ENCODE measurements around the gene ACR.
"Not testable (repeated sequence)": the region's sequence is repeated elsewhere in the genome, so short reads cannot be mapped to it uniquely, and the experiment has no call there.

The ACR gene

GRCh38 chr22:50739894-50740293, 1.9 kb downstream of the ACR start:
- no peaks in the 10 kb centered on the region for H3F3A ChIP-seq (ENCODE audit: low read depth)
- H3K9ac ChIP-seq (ENCODE audit: low read depth, low read length, poor library complexity, severe bottlenecking): no peak overlapping the region
- no peaks in the 10 kb centered on the region for H3K79me2 ChIP-seq (ENCODE audit: insufficient read depth, low read length)
- no peak overlapping the region for H3K4me3 ChIP-seq (ENCODE audit: low read length, poor library complexity, severe bottlenecking)
- H3K9me3 ChIP-seq (ENCODE audit: insufficient read depth, low read depth, low read length): no peaks in the 10 kb centered on the region; the same call in 1 of the 2 replicates
- H3K4me2 ChIP-seq (ENCODE audit: low read depth, low read length, poor library complexity, severe bottlenecking): no peak overlapping the region
- no peak overlapping the region for H2AFZ ChIP-seq (ENCODE audit: low read length)
- H3K27me3 ChIP-seq (ENCODE audit: insufficient read depth, low read length, poor library complexity, severe bottlenecking): no peaks in the 10 kb centered on the region
- no peaks in the 10 kb centered on the region for H3K9me2 ChIP-seq (replicated peaks; ENCODE audit: low read depth, low read length)
- TF ChIP-seq EZH2phosphoT487 (IDR thresholded peaks at IDR 0.05; ENCODE audit: borderline replicate concordance) (no peak), CTCF (conservative IDR thresholded peaks at IDR 0.05; ENCODE audit: low read length) (no peak)
- H4K20me1 ChIP-seq (ENCODE audit: insufficient read depth, low read length, poor library complexity, severe bottlenecking): no peaks in the 10 kb centered on the region
- H3K4me1 ChIP-seq (ENCODE audit: insufficient read depth, low read length, poor library complexity, severe bottlenecking): no peaks in the 10 kb centered on the region
- no peaks in the 10 kb centered on the region for H3K36me3 ChIP-seq (ENCODE audit: insufficient read depth, low read length)

GRCh38 chr22:50740714-50741113, 2.7 kb downstream of the ACR start:
- not testable (repeated sequence) for H3K9ac ChIP-seq (ENCODE audit: low read depth, low read length, poor library complexity, severe bottlenecking); H3K27me3 ChIP-seq (ENCODE audit: insufficient read depth, low read length, poor library complexity, severe bottlenecking); H3F3A ChIP-seq (ENCODE audit: low read depth); H3K9me3 ChIP-seq (ENCODE audit: insufficient read depth, low read depth, low read length); H3K9me2 ChIP-seq (replicated peaks; ENCODE audit: low read depth, low read length); H3K4me1 ChIP-seq (ENCODE audit: insufficient read depth, low read length, poor library complexity, severe bottlenecking); H3K79me2 ChIP-seq (ENCODE audit: insufficient read depth, low read length); H2AFZ ChIP-seq (ENCODE audit: low read length); H3K4me3 ChIP-seq (ENCODE audit: low read length, poor library complexity, severe bottlenecking); H3K4me2 ChIP-seq (ENCODE audit: low read depth, low read length, poor library complexity, severe bottlenecking); H4K20me1 ChIP-seq (ENCODE audit: insufficient read depth, low read length, poor library complexity, severe bottlenecking); H3K36me3 ChIP-seq (ENCODE audit: insufficient read depth, low read length)

GRCh38 chr22:50744424-50744823, 6.4 kb downstream of the ACR start:
- H3K27me3 ChIP-seq (ENCODE audit: insufficient read depth, low read length, poor library complexity, severe bottlenecking); H3K4me1 ChIP-seq (ENCODE audit: insufficient read depth, low read length, poor library complexity, severe bottlenecking); H3F3A ChIP-seq (ENCODE audit: low read depth); H3K79me2 ChIP-seq (ENCODE audit: insufficient read depth, low read length); H3K9me3 ChIP-seq (ENCODE audit: insufficient read depth, low read depth, low read length); H3K36me3 ChIP-seq (ENCODE audit: insufficient read depth, low read length); H3K9ac ChIP-seq (ENCODE audit: low read depth, low read length, poor library complexity, severe bottlenecking); H3K4me3 ChIP-seq (ENCODE audit: low read length, poor library complexity, severe bottlenecking); H3K4me2 ChIP-seq (ENCODE audit: low read depth, low read length, poor library complexity, severe bottlenecking); H3K9me2 ChIP-seq (replicated peaks; ENCODE audit: low read depth, low read length); H4K20me1 ChIP-seq (ENCODE audit: insufficient read depth, low read length, poor library complexity, severe bottlenecking); H2AFZ ChIP-seq (ENCODE audit: low read length): not testable (repeated sequence)

GRCh38 chr22:50747521-50747920, 9.5 kb downstream of the ACR start:
- H3K79me2 ChIP-seq (ENCODE audit: insufficient read depth, low read length); H3K36me3 ChIP-seq (ENCODE audit: insufficient read depth, low read length); H3K4me1 ChIP-seq (ENCODE audit: insufficient read depth, low read length, poor library complexity, severe bottlenecking); H4K20me1 ChIP-seq (ENCODE audit: insufficient read depth, low read length, poor library complexity, severe bottlenecking); H3K4me2 ChIP-seq (ENCODE audit: low read depth, low read length, poor library complexity, severe bottlenecking); H3K27me3 ChIP-seq (ENCODE audit: insufficient read depth, low read length, poor library complexity, severe bottlenecking); H3F3A ChIP-seq (ENCODE audit: low read depth); H3K9ac ChIP-seq (ENCODE audit: low read depth, low read length, poor library complexity, severe bottlenecking); H3K9me3 ChIP-seq (ENCODE audit: insufficient read depth, low read depth, low read length); H3K9me2 ChIP-seq (replicated peaks; ENCODE audit: low read depth, low read length); H2AFZ ChIP-seq (ENCODE audit: low read length); H3K4me3 ChIP-seq (ENCODE audit: low read length, poor library complexity, severe bottlenecking): not testable (repeated sequence)

- H2AFZ ChIP-seq (ENCODE audit: low read length); H3K9ac ChIP-seq (ENCODE audit: low read depth, low read length, poor library complexity, severe bottlenecking); H3F3A ChIP-seq (ENCODE audit: low read depth); H3K4me3 ChIP-seq (ENCODE audit: low read length, poor library complexity, severe bottlenecking); H3K27me3 ChIP-seq (ENCODE audit: insufficient read depth, low read length, poor library complexity, severe bottlenecking); H3K4me2 ChIP-seq (ENCODE audit: low read depth, low read length, poor library complexity, severe bottlenecking); H3K79me2 ChIP-seq (ENCODE audit: insufficient read depth, low read length); H3K36me3 ChIP-seq (ENCODE audit: insufficient read depth, low read length); H4K20me1 ChIP-seq (ENCODE audit: insufficient read depth, low read length, poor library complexity, severe bottlenecking); H3K9me2 ChIP-seq (replicated peaks; ENCODE audit: low read depth, low read length); H3K9me3 ChIP-seq (ENCODE audit: insufficient read depth, low read depth, low read length); H3K4me1 ChIP-seq (ENCODE audit: insufficient read depth, low read length, poor library complexity, severe bottlenecking): not testable (repeated sequence)
These were observed 10.6 kb downstream of the ACR start for GRCh38 chr22:50748630-50749029.

GRCh38 chr22:50749302-50750074, 11.5 kb downstream of the ACR start:
- H3K79me2 ChIP-seq (ENCODE audit: insufficient read depth, low read length); H4K20me1 ChIP-seq (ENCODE audit: insufficient read depth, low read length, poor library complexity, severe bottlenecking); H3K9me3 ChIP-seq (ENCODE audit: insufficient read depth, low read depth, low read length); H3K9me2 ChIP-seq (replicated peaks; ENCODE audit: low read depth, low read length); H3K4me1 ChIP-seq (ENCODE audit: insufficient read depth, low read length, poor library complexity, severe bottlenecking); H3F3A ChIP-seq (ENCODE audit: low read depth); H2AFZ ChIP-seq (ENCODE audit: low read length); H3K4me3 ChIP-seq (ENCODE audit: low read length, poor library complexity, severe bottlenecking); H3K9ac ChIP-seq (ENCODE audit: low read depth, low read length, poor library complexity, severe bottlenecking); H3K36me3 ChIP-seq (ENCODE audit: insufficient read depth, low read length); H3K4me2 ChIP-seq (ENCODE audit: low read depth, low read length, poor library complexity, severe bottlenecking); H3K27me3 ChIP-seq (ENCODE audit: insufficient read depth, low read length, poor library complexity, severe bottlenecking): not testable (repeated sequence)

- H3K9ac ChIP-seq (ENCODE audit: low read depth, low read length, poor library complexity, severe bottlenecking); H3K9me3 ChIP-seq (ENCODE audit: insufficient read depth, low read depth, low read length); H2AFZ ChIP-seq (ENCODE audit: low read length); H4K20me1 ChIP-seq (ENCODE audit: insufficient read depth, low read length, poor library complexity, severe bottlenecking); H3K4me2 ChIP-seq (ENCODE audit: low read depth, low read length, poor library complexity, severe bottlenecking); H3K4me3 ChIP-seq (ENCODE audit: low read length, poor library complexity, severe bottlenecking); H3F3A ChIP-seq (ENCODE audit: low read depth); H3K36me3 ChIP-seq (ENCODE audit: insufficient read depth, low read length); H3K4me1 ChIP-seq (ENCODE audit: insufficient read depth, low read length, poor library complexity, severe bottlenecking); H3K79me2 ChIP-seq (ENCODE audit: insufficient read depth, low read length); H3K9me2 ChIP-seq (replicated peaks; ENCODE audit: low read depth, low read length); H3K27me3 ChIP-seq (ENCODE audit: insufficient read depth, low read length, poor library complexity, severe bottlenecking): not testable (repeated sequence)
These were observed 17.2 kb downstream of the ACR start for GRCh38 chr22:50755251-50755650.

Data from Loucy (cell line).